Choroid plexus epithelial cell (primary cell): ENCODE results near the gene MT1A.

ENCODE experiments used
- DNase-seq: peaks from one replicate; pipeline ENCODE4 v3.0.0-alpha.2; 2010; ENCODE audit warnings: low read depth
- H3K4me3 ChIP-seq: 2 replicates; pipeline ENCODE4 v1.5.1; 2011; ENCODE audit warnings: low read depth, mild to moderate bottlenecking, control low read depth, low read length, moderate library complexity
- TF ChIP-seq, protein P1 (sequence below): conservative IDR thresholded peaks from 2 replicates; pipeline ENCODE4 v1.5.1; 2011; ENCODE audit warnings: low read depth, mild to moderate bottlenecking, control low read depth, inconsistent platforms, low read length, moderate library complexity

The MT1A gene

DNA sequence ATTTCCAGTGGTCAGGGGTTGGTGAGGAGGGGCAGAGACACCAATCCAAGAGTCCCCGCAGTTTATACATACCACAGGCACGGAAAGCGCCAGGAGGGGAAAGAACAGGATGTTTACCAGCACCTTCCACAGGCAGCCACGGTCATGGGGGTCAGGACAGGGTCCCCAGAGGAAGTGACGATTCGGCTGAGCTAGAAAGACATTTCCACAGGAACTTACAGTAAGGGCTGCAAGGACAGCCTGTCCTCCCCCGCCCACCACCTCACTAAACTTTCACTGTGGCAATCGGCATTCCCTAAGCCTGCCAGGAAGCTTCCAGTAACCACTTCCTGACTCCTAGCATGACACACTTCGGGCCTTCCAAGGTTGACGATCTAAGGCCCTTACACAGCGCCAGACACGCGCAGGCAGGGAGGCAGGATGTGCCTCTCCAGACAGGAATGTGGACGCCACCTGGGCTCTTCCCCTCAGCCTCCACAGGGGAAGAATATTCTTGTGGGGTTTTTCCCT, 31.3 kb upstream of the MT1A start:
- H3K4me3 ChIP-seq, result peak overlapping the region; percentile 7
- DNase-seq, result peak; percentile 98
- TF ChIP-seq, protein P1, sequence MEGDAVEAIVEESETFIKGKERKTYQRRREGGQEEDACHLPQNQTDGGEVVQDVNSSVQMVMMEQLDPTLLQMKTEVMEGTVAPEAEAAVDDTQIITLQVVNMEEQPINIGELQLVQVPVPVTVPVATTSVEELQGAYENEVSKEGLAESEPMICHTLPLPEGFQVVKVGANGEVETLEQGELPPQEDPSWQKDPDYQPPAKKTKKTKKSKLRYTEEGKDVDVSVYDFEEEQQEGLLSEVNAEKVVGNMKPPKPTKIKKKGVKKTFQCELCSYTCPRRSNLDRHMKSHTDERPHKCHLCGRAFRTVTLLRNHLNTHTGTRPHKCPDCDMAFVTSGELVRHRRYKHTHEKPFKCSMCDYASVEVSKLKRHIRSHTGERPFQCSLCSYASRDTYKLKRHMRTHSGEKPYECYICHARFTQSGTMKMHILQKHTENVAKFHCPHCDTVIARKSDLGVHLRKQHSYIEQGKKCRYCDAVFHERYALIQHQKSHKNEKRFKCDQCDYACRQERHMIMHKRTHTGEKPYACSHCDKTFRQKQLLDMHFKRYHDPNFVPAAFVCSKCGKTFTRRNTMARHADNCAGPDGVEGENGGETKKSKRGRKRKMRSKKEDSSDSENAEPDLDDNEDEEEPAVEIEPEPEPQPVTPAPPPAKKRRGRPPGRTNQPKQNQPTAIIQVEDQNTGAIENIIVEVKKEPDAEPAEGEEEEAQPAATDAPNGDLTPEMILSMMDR, result no peak

DNA sequence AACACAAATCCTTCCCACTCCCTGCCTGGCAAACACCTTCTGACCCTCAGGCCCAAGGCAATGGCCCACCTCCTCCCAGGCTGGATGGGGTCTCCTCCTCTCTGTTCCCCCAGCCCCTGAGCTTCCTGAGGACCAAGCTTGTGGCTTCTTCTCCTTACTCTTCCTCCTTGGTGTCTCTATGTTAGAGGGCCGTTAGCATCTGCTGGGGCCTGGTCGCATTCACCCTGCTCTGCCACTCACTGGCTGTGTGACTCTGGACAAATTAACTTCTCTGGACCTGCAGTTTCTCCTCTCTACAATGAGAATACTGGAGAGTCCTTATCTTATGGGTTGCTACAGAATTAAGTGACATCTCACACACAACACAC, 30.8 kb upstream of the MT1A start:
- TF ChIP-seq, protein P1, result no peak
- no peak for DNase-seq
- no peak overlapping the region for H3K4me3 ChIP-seq

DNA sequence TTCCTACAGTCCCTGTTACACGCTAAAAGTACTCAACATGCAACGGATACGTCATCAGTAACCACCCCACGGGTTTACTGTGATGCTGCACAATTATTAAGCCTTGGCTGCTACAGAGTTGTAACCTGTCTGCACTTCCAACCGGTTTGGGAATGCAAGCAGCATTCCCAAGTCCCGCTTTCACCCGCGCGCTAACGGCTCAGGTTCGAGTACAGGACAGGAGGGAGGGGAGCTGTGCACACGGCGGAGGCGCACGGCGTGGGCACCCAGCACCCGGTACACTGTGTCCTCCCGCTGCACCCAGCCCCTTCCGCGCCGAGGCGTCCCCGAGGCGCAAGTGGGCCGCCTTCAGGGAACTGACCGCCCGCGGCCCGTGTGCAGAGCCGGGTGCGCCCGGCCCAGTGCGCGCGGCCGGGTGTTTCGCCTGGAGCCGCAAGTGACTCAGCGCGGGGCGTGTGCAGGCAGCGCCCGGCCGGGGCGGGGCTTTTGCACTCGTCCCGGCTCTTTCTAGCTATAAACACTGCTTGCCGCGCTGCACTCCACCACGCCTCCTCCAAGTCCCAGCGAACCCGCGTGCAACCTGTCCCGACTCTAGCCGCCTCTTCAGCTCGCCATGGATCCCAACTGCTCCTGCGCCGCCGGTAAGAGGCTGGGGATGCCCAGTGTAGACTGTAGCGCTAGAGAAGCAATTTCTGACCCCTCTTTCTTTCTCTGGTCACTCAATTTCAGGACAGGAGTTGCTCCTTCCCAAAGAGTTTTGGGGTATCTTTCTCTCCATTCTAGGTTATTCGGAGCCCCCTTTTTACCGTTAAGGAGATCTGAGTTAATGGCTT, 30.2 kb upstream of the MT1A start, which contains the start of gene MT2A:
MT2A (plus strand) TSS at position 542 of the 833 bp plus-strand sequence; CDS start at position 614, 72 bp downstream.
- peak within 1 kb of the TSS; percentile 87 for H3K4me3 ChIP-seq
- TF ChIP-seq, protein P1, result no peak
- DNase-seq, result peak; percentile 99

DNA sequence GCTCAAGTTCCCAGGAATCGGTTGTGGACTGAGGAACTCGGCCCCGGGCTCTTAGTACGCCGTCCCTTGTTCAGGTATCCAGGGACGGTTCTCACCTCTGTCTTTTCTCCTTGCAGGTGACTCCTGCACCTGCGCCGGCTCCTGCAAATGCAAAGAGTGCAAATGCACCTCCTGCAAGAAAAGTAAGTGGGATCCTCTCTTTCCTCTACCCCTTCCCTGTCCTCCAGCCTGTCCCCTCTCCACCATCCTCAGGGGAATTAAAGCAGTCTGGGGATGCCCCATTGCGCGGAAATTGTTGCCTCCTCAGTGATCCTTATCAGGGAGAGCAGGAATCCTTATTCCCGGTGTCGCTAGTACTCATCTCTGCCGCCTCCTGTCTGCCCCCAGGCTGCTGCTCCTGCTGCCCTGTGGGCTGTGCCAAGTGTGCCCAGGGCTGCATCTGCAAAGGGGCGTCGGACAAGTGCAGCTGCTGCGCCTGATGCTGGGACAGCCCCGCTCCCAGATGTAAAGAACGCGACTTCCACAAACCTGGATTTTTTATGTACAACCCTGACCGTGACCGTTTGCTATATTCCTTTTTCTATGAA, 29.5 kb upstream of the MT1A start:
- DNase-seq, result no peak

DNA sequence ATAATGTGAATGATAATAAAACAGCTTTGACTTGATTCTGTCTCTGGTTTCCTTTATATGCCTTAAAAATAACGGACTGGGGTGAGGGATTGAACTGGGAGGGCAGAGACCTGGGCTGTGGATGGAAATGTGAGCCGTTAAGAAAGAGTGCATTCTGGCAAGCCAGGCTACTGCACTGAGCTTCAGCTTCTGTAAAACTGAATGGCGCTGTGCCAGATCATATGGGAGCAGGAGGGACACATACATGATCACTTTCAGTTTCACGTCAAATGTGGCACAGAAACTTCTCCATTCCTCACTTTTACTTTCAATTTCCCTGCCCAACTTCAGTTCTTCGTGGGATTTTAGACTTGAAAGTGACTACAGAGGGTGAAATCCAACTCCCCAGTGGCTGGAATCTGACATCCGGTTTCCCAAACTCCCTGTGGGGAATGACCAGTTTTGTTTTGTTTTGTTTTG, 29.0 kb upstream of the MT1A start:
- H3K4me3 ChIP-seq, result peak overlapping the region; percentile 87
- TF ChIP-seq, protein P1, result no peak
- peak; percentile 94 for DNase-seq

More for the DNA sequence above, 29.5 kb upstream of the MT1A start:
- H3K4me3 ChIP-seq, result peak overlapping the region; percentile 87
- TF ChIP-seq, protein P1, result peak; percentile 0

DNA sequence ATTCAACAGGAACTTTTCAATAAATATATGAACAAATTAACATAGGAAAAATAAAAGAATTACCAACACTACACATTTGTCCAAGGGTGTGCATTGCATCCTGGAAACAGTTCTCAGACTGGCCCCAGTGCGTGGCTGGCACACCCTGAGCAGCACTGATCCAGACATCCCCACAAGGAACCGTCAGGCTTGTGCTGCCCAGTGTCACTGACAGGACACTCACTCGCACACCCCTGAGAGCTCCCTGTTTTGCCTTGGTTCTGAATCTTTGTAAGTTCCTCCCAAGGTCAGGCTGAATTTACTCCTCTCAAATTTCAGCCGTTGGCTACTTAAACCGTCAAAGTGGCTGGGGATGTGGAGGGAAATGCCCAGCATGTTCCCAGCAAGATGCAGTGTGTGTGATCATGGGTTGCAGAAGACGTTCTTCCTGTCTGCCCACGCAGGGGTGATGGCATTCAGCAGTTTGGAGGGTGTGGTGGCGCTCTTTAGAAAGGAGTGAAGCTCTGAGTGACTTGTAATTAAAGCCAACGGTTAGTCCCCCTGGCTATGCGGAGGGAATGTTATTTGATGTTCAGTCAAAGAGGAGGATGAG, 28.4 kb upstream of the MT1A start:
- peak overlapping the region; percentile 87 for H3K4me3 ChIP-seq
- TF ChIP-seq, protein P1, result peak; percentile 19
- DNase-seq, result peak; percentile 96
